Measurements from ENCODE around the gene CDH18.

CDH18 gene

DNA sequence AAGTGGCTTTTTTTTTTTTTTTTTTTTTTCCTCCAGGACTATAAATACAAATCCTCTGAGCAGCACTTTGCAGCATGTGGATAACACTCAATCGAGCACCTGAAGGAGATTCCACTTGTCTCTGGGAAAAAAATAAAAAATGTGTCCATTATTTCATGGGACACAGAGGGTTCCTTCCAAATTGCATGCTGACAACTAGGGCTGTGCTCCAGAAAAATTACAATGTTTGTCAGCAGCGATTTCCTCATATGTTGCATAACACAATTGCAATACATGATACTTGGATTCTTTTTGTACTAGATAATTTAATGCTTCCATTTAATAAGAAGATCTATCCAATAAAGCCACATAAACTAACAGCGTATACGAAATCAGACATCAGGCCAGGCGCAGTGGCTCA lies 84.4 kb downstream of the CDH18 start:
- DNase-seq (ENCODE audit: low spot score) = no peak
- POLR2A ChIA-PET (ENCODE audit: low non-redundant PET) = no interaction called here
- H3K27ac ChIP-seq = no peak overlapping the region
- CTCF ChIA-PET = no interaction called here
- TF ChIP-seq, protein P1, sequence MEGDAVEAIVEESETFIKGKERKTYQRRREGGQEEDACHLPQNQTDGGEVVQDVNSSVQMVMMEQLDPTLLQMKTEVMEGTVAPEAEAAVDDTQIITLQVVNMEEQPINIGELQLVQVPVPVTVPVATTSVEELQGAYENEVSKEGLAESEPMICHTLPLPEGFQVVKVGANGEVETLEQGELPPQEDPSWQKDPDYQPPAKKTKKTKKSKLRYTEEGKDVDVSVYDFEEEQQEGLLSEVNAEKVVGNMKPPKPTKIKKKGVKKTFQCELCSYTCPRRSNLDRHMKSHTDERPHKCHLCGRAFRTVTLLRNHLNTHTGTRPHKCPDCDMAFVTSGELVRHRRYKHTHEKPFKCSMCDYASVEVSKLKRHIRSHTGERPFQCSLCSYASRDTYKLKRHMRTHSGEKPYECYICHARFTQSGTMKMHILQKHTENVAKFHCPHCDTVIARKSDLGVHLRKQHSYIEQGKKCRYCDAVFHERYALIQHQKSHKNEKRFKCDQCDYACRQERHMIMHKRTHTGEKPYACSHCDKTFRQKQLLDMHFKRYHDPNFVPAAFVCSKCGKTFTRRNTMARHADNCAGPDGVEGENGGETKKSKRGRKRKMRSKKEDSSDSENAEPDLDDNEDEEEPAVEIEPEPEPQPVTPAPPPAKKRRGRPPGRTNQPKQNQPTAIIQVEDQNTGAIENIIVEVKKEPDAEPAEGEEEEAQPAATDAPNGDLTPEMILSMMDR (conservative IDR thresholded peaks at IDR 0.05; ENCODE audit: low read depth) = no peak

DNA sequence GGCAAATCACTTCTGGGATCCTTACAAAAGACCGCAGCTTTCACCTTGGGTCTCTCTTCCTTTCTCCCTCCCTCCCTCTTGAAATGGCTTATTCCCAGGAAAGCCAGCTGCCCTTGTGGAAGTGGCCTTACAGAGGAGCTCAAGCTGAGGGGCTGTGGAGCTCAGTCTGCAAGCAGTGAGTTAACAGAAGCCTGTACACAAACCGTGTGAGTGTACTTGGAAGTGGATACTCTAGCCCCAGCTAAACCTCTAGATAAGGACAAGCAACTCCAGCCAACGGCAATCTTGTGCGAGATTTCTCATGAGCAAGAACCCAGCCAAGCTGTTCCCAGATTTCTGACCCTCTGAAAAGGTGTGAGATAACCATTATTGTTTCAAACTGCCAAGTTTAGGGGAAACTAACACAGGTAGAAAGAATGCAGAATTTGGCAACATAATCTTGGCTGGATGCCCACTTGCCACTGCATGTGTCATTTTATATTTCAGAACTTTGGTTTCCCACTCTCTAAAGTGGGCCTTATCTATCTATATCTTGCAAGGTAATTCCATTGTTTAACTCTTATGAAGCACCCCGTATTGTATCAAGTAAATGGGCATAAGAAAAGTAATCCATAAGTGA lies 85.6 kb downstream of the CDH18 start:
- H3K27ac ChIP-seq = no peak overlapping the region
- CTCF ChIA-PET = no interaction called here
- TF ChIP-seq, protein P1 (conservative IDR thresholded peaks at IDR 0.05; ENCODE audit: low read depth) = no peak
- no peak for DNase-seq (ENCODE audit: low spot score)
- POLR2A ChIA-PET (ENCODE audit: low non-redundant PET) = no interaction called here

DNA sequence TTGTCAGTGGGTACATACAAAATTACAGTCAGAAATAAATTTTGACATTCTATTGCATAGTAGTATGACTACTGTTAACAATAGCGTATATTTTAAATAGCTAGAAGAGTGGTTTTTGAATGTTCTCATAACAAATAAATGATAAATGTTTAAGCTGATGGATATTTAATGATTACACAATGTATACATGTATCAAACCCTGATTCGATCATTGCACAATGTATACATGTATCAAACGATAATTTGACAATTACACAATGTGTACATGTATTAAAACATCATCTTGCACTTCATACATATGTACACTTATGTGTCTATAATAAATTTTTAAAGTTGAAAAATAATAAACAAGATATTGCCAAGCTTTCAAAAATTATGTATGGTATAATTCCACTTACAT lies 87.7 kb downstream of the CDH18 start:
- H3K27ac ChIP-seq = no peak overlapping the region
- TF ChIP-seq, protein P1 (conservative IDR thresholded peaks at IDR 0.05; ENCODE audit: low read depth) = no peak
- DNase-seq (ENCODE audit: low spot score) = no peak
- ChIA-PET POLR2A (ENCODE audit: low non-redundant PET) (no interaction called here), CTCF (interaction anchor here (0.6 to 0.7 kb wide), 2 partner anchors 1035 to 1169 kb away, joined by 3 to 4 read pairs; no protein-coding TSS in a partner anchor)

DNA sequence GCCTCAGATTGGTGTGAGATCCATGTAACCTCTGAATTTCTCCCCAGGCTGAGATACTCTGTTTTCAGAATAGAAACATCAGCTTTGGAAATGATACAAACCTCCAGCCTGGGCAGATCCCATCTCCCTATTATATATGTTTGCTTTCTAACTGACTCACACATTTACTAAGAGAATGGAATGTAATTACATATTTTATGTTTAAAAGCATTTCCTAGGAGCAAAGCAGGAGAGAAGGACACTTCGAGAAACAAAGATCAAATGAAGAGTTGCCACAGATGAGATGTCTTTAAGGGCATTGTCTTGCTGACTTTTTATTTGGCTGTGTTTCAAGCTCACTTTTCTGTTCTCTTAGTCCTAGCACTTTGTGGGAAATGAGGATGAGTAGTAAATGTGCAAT lies 96.3 kb downstream of the CDH18 start:
- H3K27ac ChIP-seq = no peak overlapping the region
- ChIA-PET CTCF (interaction anchor here (0.7 kb wide), 1 partner anchor 505 kb away, joined by 3 read pairs; no protein-coding TSS in a partner anchor), POLR2A (ENCODE audit: low non-redundant PET) (no interaction called here)
- peak; percentile 78 for DNase-seq (ENCODE audit: low spot score)
- TF ChIP-seq, protein P1 (conservative IDR thresholded peaks at IDR 0.05; ENCODE audit: low read depth) = no peak

DNA sequence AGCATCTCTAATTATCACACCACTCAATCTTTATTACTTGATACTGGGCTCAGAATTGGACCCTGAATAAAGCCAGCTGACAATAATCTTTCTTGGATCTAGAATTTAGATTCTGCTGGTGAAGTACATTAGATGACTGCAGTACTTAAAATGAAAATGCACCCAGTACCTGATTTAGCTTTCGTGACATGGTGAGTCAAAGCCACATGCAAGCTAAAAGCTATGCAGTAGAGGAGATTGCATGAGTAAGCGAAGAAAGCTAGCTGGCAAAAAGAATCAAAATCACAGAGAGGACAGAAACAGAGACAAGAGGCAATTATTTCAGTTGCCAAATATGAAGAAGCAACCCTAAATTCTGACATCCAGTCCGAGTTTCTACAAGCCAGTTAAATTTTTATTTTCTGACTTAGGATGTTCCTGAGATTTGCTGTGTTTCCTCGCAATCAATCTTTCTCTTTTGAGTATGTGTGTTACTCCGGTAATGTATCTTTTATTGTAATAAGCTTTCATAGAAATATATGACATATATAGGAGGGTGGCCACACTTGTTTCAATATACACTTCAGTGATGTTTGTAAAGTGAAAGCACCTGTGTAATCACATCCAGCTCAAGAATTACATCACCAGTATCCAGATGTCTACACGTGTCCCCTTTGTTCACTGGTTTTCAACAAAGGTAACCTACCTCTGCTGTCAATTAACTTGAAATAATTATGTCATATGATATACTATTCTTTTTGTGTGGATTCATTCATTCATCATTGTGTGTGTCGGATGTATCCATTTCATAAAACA lies 101.7 kb downstream of the CDH18 start:
- POLR2A ChIA-PET (ENCODE audit: low non-redundant PET) = no interaction called here
- CTCF ChIA-PET = interaction anchor here (0.5 to 1.1 kb wide), 2 partner anchors 278 to 345 kb away, joined by 3 to 4 read pairs; no protein-coding TSS in a partner anchor
- DNase-seq (ENCODE audit: low spot score) = peak; percentile 26
- H3K27ac ChIP-seq = no peak overlapping the region
- TF ChIP-seq, protein P1 (conservative IDR thresholded peaks at IDR 0.05; ENCODE audit: low read depth) = no peak

DNA sequence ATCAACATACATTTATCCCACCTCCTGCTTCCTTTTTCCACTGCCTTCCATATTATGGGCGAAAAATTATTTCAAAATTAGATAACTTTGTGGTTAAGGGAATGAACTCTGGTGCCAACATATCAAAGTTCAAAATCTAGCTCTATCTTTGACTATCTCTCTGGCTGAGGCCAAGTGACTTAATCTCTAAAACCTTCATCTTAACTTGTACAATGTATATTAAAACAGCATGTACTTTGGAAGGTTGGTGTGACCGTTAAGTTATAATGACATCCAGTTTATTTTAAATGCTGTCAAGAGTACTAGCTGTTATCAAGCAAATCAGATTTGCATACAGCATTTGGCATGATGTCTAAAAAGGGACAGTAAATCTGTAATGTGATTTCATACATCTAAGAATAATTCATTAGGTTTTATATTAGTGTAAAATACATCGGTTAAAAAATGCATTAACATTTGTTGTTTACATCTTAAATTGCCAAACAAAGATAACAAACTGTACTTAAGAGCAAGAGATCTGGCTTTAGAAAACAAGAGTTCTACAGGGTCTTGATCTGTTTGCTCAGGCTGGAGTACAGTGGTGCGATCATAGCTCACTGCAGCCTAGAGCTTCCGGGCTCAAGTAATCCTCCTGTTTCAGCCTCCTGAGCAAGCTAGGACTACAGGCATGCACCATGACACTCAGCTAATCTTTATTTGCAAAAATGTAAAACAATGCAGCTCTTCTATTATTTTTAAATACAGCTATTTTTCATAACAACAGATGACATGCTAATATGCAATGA lies 102.8 kb downstream of the CDH18 start:
- ChIA-PET CTCF (no interaction called here), POLR2A (ENCODE audit: low non-redundant PET) (no interaction called here)
- DNase-seq (ENCODE audit: low spot score) = no peak
- TF ChIP-seq, protein P1 (conservative IDR thresholded peaks at IDR 0.05; ENCODE audit: low read depth) = no peak
- H3K27ac ChIP-seq = no peak overlapping the region

Data from RWPE1 (cell line).